Neural progenitor cell (in vitro differentiated cells): ENCODE measurements around the gene NCKAP5L.

Experiments used
- CTCF ChIP-seq: fragments of 200-600 bp; sonication (generic); IDR thresholded peaks from 2 replicates; pipeline ENCODE4 v1.5.1; 2017; ENCODE audit warnings: antibody characterized with exemption, mild to moderate bottlenecking
- EZH2 ChIP-seq: fragments of 200-600 bp; sonication (generic); IDR thresholded peaks from 2 replicates; pipeline ENCODE4 v1.6.1; 2017; ENCODE audit warnings: antibody characterized with exemption, mild to moderate bottlenecking, moderate library complexity

DNA sequence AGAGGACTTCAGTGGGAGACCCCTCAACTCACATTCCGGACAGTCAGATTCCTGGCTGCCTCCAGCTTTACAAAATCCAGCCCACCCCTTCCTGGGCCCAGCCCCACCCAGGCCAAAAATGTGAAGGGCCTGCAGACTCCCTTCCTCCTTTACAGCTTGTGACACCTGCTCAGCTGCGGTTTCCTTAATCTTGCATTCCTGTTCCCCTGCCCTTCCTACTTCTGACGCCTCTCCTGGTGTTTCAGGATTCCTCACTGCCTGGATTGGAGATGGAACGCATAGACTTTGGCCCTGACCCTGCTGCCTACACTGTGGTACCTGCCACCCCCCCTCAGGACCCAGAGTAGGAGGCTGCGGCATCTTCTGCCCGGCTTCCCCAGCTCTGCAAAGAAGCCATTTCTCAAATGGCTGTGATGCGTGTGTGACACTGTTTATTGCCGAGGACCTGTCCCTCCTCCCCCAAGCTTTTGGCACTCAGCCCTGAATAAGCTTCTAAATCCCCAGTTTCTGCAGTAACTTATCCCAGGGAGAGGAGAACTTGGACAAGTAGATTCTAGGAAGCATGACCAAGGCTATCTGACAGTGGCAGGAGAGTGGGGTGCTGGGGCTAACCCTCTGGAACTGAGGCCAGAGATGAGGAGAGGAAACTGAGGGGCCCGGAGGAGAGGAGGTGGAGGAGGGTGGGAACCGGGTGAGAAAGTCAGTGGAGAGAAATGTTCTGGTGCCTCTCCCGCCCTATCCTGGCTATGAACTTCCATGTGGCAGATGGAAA lies 39.5 kb upstream of the NCKAP5L start:
- TF ChIP-seq EZH2 (no peak), CTCF (no peak)
